Uterus (tissue), 2 donors: Measurements from ENCODE around the gene BABAM2.

ENCODE experiments used
- CTCF ChIP-seq, 4 experiments: fragments of 200-600 bp in 2 of 4; fragments of 450-650 bp in 2 of 4; sonication (generic) in 2 of 4; IDR thresholded peaks; one replicate each; pipeline ENCODE4 v1.5.1; 2016 to 2019; ENCODE audit warnings: antibody characterized with exemption in 4 of 4, mild to moderate bottlenecking in 2 of 4, moderate library complexity in 1 of 4
- POLR2A ChIP-seq, 2 donors: fragments of 450-650 bp; IDR thresholded peaks; one replicate each; pipeline ENCODE4 v1.6.1; 2016; ENCODE audit warnings: antibody characterized with exemption in 2 of 2, mild to moderate bottlenecking in 1 of 2, moderate library complexity in 1 of 2

GRCh38 chr2:28155627-28156026 lies 265.1 kb downstream of the BABAM2 start:
- TF ChIP-seq CTCF (IDR thresholded peaks at IDR 0.05) (peak in 1 of 4 experiments; percentile 19), POLR2A (IDR thresholded peaks at IDR 0.05) (no peak)
